ENCODE measurements around the gene PITPNM3. TPM values are rescaled to one million over a fixed set of nuclear protein-coding genes. Genes with fewer than 3 reads are reported as not detected.

PITPNM3 gene
- polyA plus RNA-seq, 1 donor from 2014 or later: not detected

DNA sequence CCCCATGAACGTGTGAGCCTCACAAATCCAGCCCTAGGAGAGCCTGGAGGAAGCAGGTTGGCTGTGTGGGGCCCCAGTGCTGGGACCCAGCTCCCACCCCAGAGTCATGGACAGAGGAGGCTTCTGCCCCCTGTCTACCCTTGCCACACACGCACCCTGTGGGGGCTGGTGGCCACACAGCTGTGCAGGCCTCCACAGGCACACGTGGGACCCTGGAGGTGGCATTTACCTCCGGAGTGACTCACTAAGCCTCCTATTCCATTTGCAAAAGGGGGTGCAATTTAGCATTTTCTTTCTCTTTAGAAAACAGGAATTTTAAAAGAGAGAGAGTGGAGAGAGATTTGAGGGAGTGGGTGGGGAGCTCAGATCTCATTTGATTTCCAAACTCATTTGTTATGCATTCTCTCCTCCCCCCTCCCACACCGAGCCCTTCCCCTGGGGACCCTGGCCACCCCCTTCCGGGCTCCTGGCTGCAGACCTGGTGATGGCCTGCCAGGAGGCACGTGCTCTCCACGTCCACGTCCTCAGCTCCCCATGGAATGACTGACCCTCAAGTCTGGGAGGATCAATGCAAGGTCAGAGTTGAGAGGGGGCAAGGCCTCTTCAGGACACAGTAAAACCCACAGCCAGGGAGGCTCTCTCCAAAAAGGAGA is 6.8 kb downstream of the PITPNM3 start:
- peaks cover 0 to 7% (median 4%) of the 10 kb centered on the region in 3 donors for H3K4me1 Mint-ChIP-seq
- H3K4me3 Mint-ChIP-seq: no peak overlapping the region
- H3K27ac Mint-ChIP-seq: peak overlapping the region in 1 of 3 donors; percentile 62
- peaks cover 15% of the 10 kb centered on the region for H3K27me3 Mint-ChIP-seq
- peaks cover 0 to 3% (median 0%) of the 10 kb centered on the region in 3 donors for H3K9me3 Mint-ChIP-seq
- peaks cover 2% of the 10 kb centered on the region for H3K36me3 Mint-ChIP-seq

DNA sequence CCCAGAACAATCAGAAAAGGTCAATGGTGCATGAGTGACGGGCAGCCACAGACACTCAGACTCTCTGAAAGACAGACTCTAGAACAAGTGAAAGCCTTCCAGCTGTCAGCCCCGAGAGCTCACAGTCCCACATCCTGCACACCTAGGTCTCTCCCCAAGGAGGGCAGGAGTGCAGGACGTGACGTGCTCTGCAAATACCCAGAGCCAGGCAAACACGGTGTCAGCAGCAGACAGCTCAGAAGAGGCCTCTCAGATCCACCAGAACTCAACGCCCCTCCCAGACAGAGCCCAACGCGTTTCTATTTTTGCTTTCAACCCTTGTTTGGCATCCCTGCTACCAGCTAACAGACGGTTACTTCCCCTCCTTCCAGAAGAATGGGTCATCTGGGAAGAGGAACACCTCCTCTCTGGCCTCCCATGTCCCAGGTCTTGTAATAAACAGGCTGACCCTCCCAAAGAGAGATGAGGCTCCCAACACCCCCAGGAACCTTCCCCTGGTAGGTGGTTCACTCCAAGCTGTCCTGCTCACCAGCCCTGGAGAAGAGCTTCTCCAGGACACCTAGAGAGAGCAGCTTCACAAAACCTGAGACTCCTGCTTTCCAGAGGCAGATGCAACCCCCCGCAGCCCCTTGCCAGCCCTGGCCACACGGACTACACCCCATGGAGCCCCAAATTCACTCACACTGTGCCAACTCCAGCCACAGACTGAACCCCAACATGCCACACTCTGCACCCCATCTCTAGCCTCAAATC is 7.6 kb downstream of the PITPNM3 start:
- Mint-ChIP-seq H3K27me3 (peaks cover 9% of the 10 kb centered on the region), H3K9me3 (peaks cover 0 to 3% (median 0%) of the 10 kb centered on the region in 3 donors), H3K4me3 (peak overlapping the region in 1 of 4 donors; percentile 58), H3K36me3 (peaks cover 2% of the 10 kb centered on the region), H3K4me1 (peaks cover 0 to 7% (median 4%) of the 10 kb centered on the region in 3 donors), H3K27ac (peak overlapping the region in 1 of 3 donors; percentile 62)

- no peak overlapping the region for H3K4me3 Mint-ChIP-seq
- H3K36me3 Mint-ChIP-seq: peaks cover 2% of the 10 kb centered on the region
- H3K27ac Mint-ChIP-seq: no peak overlapping the region
- H3K4me1 Mint-ChIP-seq: peaks cover 0 to 7% (median 4%) of the 10 kb centered on the region in 3 donors
- H3K27me3 Mint-ChIP-seq: peaks cover 6% of the 10 kb centered on the region
- H3K9me3 Mint-ChIP-seq: peaks cover 0 to 3% (median 0%) of the 10 kb centered on the region in 3 donors
Observed at GRCh38 chr17:6548034-6548433, 8.3 kb downstream of the PITPNM3 start.

DNA sequence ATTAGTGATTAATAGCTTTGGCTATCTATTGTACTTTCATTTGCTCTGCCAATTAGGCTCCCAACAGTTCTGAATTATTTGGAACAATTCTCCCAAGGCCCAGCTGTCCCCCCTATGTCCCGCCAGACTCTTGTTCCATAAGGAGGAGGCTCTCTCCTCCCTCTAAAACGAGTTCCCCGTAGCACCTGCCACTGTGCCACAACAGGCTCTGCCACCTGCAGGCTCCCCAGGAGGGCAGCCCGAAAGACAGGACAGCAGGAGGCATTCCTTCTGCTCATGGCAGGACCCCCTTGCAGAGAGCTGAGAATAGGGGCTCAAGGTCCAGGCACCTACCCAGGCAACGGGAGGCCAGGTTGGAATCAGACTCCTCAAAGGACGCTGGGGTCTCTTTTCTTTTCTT is 9.0 kb downstream of the PITPNM3 start:
- no peak overlapping the region for H3K27ac Mint-ChIP-seq
- peaks cover 6% of the 10 kb centered on the region for H3K27me3 Mint-ChIP-seq
- H3K36me3 Mint-ChIP-seq: peaks cover 2% of the 10 kb centered on the region

DNA sequence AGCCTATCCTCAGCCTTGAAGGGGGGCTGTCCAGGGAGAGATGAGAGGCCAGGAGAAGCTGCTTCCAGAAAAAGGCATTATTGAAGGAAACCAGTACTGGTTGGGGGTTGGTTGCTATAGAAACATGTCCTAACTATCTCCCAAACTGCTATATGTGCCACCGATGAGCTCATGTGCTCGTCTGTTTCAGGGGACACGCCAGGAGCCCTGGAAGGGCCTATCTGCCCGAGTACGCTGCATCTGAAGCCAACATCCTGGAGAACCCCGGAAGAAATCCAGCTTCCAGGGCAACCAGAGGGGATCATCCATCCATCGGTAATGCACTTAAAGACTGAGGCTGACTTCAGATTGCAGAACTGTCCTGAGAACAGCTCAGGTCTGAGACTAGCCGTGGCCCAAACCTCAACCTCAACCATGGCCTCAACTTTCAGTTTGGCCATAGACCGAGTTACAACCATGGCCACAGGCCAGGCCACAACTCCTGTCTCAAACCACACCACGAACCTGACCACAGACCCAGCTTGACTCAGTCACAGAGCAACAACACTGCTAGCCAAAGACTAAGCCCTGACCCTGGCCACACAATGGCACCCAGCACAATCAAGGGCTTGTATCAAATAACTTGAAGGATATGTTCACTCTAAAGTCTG is 10.2 kb downstream of the PITPNM3 start:
- no peak overlapping the region for H3K27ac Mint-ChIP-seq
- no peak overlapping the region for H3K4me3 Mint-ChIP-seq
- H3K27me3 Mint-ChIP-seq: peaks cover 8% of the 10 kb centered on the region
- peaks cover 2% of the 10 kb centered on the region for H3K36me3 Mint-ChIP-seq
- H3K4me1 Mint-ChIP-seq: peaks cover 0 to 7% (median 4%) of the 10 kb centered on the region in 3 donors
- peaks cover 0 to 3% (median 0%) of the 10 kb centered on the region in 3 donors for H3K9me3 Mint-ChIP-seq

More for the DNA sequence above, 9.0 kb downstream of the PITPNM3 start:
- Mint-ChIP-seq H3K4me1 (peaks cover 0 to 7% (median 4%) of the 10 kb centered on the region in 3 donors), H3K4me3 (no peak overlapping the region), H3K9me3 (peaks cover 0 to 3% (median 0%) of the 10 kb centered on the region in 3 donors)

DNA sequence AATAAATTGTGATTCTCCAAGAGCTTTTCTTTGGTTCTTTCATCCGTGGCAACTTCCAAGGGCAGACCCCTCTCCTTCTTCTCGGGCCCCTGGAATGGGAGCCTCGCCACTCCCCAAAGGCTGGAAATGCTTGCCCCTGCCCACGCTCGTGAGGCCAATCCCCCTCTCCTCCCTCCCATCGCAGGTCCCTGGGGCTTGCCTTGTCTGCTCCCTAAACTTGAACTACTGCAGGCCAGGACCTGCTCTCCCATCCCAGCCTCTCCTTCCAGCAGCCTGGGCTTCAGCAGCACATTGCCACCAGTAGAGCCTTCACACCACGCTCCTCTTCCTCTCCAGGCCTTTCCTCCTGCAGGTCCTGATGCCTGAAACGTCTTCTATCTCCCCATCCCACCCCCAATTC is 11.1 kb downstream of the PITPNM3 start:
- Mint-ChIP-seq H3K4me1 (peaks cover 0 to 7% (median 4%) of the 10 kb centered on the region in 3 donors), H3K4me3 (no peak overlapping the region), H3K27me3 (peaks cover 9% of the 10 kb centered on the region), H3K36me3 (peaks cover 2% of the 10 kb centered on the region), H3K27ac (peak overlapping the region in 1 of 3 donors; percentile 25), H3K9me3 (peaks cover 0 to 3% (median 0%) of the 10 kb centered on the region in 3 donors)

DNA sequence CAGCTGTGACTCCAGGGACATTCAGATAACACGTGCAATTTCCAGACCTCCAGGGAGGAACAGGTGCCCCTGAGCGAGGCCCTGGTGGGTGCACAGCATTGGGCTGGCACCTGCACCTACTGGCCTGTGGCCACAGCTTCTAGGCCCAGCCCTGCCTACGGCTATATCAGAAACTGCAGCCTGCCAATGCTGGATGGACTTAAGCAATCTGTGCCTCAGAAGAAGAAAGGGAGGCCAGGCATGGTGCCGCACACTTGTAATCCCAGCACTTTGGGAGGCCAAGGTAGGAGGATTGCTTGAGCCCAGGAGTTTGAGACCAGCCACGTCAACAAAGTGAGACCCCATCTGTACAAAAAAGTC is 12.4 kb downstream of the PITPNM3 start:
- peaks cover 0 to 8% (median 3%) of the 10 kb centered on the region in 3 donors for H3K9me3 Mint-ChIP-seq
- H3K4me3 Mint-ChIP-seq: no peak overlapping the region
- peaks cover 2% of the 10 kb centered on the region for H3K36me3 Mint-ChIP-seq
- no peak overlapping the region for H3K27ac Mint-ChIP-seq
- H3K27me3 Mint-ChIP-seq: peaks cover 8% of the 10 kb centered on the region
- H3K4me1 Mint-ChIP-seq: peaks cover 0 to 7% (median 4%) of the 10 kb centered on the region in 3 donors

DNA sequence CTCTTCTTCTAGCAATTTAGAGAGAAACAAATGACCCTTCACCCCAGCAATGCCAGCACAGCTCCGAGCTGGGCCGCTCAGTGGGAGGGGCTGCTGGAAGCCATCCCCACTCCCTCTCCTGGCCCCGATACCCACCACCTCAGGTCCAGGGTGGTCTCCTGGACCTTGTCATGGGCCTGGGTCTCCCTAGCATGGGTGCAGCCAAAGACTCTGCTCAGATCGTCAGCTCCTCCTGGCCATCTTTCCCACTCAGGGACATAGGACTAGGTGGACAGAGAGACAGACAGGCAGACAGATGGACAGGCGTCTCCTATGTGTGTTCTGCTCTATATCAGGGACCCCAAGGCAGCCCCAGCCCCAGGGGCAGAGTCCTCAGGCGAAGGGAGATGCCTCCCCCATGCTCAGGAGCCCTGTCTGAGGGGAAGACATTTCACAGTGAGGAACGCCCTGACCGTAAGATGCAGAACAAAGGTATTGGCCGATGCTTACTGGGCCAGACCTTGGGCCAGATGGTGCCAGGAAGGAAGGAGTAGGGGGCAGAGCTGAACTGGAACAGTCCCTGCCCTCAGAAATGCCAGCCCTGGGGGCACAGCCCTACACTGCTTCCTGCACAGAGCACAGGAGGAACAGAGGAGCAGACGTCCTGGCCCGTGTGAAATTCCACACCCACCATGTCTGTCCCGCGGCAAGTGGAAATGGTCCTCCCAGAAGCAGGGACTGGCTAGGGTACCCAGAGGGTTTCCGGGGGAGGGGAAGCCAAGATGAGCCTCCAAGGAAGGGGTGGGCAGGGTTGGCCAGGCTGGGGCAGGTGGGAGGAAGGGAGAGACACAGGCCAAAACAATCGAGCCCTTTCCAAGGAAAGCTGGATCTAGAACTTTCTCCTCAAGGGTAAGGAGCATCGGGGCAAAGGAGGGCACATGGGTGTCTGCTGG is 13.0 kb downstream of the PITPNM3 start:
- Mint-ChIP-seq H3K27me3 (peaks cover 4% of the 10 kb centered on the region), H3K4me3 (no peak overlapping the region), H3K4me1 (peaks cover 0 to 3% (median 2%) of the 10 kb centered on the region in 3 donors), H3K9me3 (peaks cover 0 to 8% (median 4%) of the 10 kb centered on the region in 3 donors), H3K36me3 (peaks cover 2% of the 10 kb centered on the region), H3K27ac (no peak overlapping the region)

- H3K27ac Mint-ChIP-seq: no peak overlapping the region
- H3K36me3 Mint-ChIP-seq: peaks cover 2% of the 10 kb centered on the region
- no peak overlapping the region for H3K4me3 Mint-ChIP-seq
- no peaks in the 10 kb centered on the region for H3K4me1 Mint-ChIP-seq
- H3K27me3 Mint-ChIP-seq: peaks cover 3% of the 10 kb centered on the region
- H3K9me3 Mint-ChIP-seq: peaks cover 0 to 8% (median 4%) of the 10 kb centered on the region in 3 donors
Observed at GRCh38 chr17:6542577-6542976, 13.8 kb downstream of the PITPNM3 start.

DNA sequence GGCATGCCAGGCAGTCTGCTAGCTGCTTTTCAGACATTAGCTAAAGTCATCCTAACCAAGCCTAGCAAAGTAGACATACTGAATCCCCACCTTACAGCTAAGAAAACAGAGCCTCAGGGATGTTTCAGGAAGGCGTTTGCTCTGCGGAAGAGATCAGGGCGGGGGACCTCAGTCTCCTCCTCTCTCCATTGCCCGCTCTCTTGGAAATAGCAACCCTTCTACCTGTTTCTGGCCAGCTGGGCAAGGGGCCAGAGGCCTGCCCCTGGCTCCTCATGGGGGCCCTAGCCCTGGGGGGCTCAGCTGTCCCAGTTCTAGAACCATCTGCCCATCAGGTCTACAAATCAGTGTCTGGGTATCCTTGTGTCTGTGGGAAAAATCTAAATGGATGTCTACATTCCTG is 14.5 kb downstream of the PITPNM3 start:
- Mint-ChIP-seq H3K27me3 (peaks cover 3% of the 10 kb centered on the region), H3K9me3 (peaks cover 0 to 8% (median 4%) of the 10 kb centered on the region in 3 donors), H3K4me3 (no peak overlapping the region), H3K36me3 (peaks cover 2% of the 10 kb centered on the region), H3K4me1 (no peaks in the 10 kb centered on the region), H3K27ac (no peak overlapping the region)

GRCh38 chr17:6539871-6540270 is 16.5 kb downstream of the PITPNM3 start:
- Mint-ChIP-seq H3K27me3 (peaks cover 5% of the 10 kb centered on the region), H3K9me3 (peaks cover 0 to 5% (median 4%) of the 10 kb centered on the region in 3 donors), H3K27ac (no peak overlapping the region), H3K36me3 (no peaks in the 10 kb centered on the region), H3K4me3 (no peak overlapping the region), H3K4me1 (no peaks in the 10 kb centered on the region)

DNA sequence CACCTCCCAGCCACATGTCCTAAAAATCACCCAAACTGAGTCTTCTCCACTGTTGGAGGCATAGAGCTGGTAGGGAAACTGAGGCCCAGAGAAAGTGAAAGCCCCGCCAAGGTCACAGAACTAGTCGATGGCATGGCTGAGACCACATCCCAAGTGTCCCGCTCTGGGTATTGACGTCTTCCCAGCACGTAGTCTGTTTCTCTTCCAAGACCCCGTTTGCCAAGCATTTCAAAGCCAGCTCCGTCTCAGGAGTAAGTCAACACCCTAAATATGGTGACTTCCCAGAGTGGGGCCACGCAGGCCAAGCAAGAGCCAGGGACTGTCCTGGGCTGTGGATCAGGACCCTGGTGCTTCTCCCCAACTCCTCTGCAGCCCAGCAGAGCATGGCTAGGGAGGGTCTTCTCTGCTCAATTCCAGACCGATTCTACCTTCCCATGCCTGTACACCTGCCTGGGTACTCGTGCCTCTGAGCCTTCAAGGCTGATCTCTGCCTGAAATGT is 19.7 kb downstream of the PITPNM3 start:
- Mint-ChIP-seq H3K4me3 (peak overlapping the region in 1 of 4 donors; percentile 72), H3K27ac (no peak overlapping the region), H3K27me3 (peaks cover 5% of the 10 kb centered on the region), H3K4me1 (no peaks in the 10 kb centered on the region), H3K36me3 (no peaks in the 10 kb centered on the region), H3K9me3 (peaks cover 0 to 5% (median 4%) of the 10 kb centered on the region in 3 donors)

GRCh38 chr17:6536053-6536452 is 20.3 kb downstream of the PITPNM3 start:
- peaks cover 1% of the 10 kb centered on the region for H3K27me3 Mint-ChIP-seq
- peaks cover 0 to 5% (median 4%) of the 10 kb centered on the region in 3 donors for H3K9me3 Mint-ChIP-seq
- H3K27ac Mint-ChIP-seq: no peak overlapping the region
- H3K4me1 Mint-ChIP-seq: no peaks in the 10 kb centered on the region
- H3K4me3 Mint-ChIP-seq: no peak overlapping the region
- H3K36me3 Mint-ChIP-seq: no peaks in the 10 kb centered on the region

Measured in IgD-negative memory B cell (primary cell).